IPS-15b (cell line): Measurements from ENCODE around the gene GMDS.

Experiments used
- H3K27me3 ChIP-seq: one replicate; pipeline ENCODE4 v1.6.1; 2013; ENCODE audit warnings: low read length; ENCODE audit not compliant: control insufficient read depth, insufficient read depth
- H3K36me3 ChIP-seq: one replicate; pipeline ENCODE4 v1.6.1; 2013; ENCODE audit warnings: low read length; ENCODE audit not compliant: control insufficient read depth, insufficient read depth
- H3K4me1 ChIP-seq: one replicate; pipeline ENCODE4 v1.6.1; 2013; ENCODE audit warnings: mild to moderate bottlenecking, low read length; ENCODE audit not compliant: control insufficient read depth, insufficient read depth
- H3K4me3 ChIP-seq: one replicate; pipeline ENCODE4 v1.5.1; 2013; ENCODE audit warnings: low read depth, low read length
- H3K9ac ChIP-seq: one replicate; pipeline ENCODE4 v1.6.1; 2013; ENCODE audit warnings: low read depth, mild to moderate bottlenecking, low read length
- H3K9me3 ChIP-seq: one replicate; pipeline ENCODE4 v1.6.1; 2013; ENCODE audit warnings: mild to moderate bottlenecking, low read length; ENCODE audit not compliant: control insufficient read depth, insufficient read depth

The GMDS gene

GRCh38 chr6:1613346-1613687, 632.1 kb downstream of the GMDS start:
- no peak overlapping the region for H3K9ac ChIP-seq
- H3K4me3 ChIP-seq = peak overlapping the region; percentile 35
- H3K27me3 ChIP-seq = peaks cover 85% of the 10 kb centered on the region
- H3K9me3 ChIP-seq = no peaks in the 10 kb centered on the region
- peaks cover 4% of the 10 kb centered on the region for H3K4me1 ChIP-seq
- H3K36me3 ChIP-seq = no peaks in the 10 kb centered on the region

- peaks cover 85% of the 10 kb centered on the region for H3K27me3 ChIP-seq
- H3K9me3 ChIP-seq = no peaks in the 10 kb centered on the region
- no peak overlapping the region for H3K4me3 ChIP-seq
- H3K36me3 ChIP-seq = no peaks in the 10 kb centered on the region
- H3K4me1 ChIP-seq = peaks cover 4% of the 10 kb centered on the region
- no peak overlapping the region for H3K9ac ChIP-seq
These were observed 632.5 kb downstream of the GMDS start for GRCh38 chr6:1612974-1613306.

DNA sequence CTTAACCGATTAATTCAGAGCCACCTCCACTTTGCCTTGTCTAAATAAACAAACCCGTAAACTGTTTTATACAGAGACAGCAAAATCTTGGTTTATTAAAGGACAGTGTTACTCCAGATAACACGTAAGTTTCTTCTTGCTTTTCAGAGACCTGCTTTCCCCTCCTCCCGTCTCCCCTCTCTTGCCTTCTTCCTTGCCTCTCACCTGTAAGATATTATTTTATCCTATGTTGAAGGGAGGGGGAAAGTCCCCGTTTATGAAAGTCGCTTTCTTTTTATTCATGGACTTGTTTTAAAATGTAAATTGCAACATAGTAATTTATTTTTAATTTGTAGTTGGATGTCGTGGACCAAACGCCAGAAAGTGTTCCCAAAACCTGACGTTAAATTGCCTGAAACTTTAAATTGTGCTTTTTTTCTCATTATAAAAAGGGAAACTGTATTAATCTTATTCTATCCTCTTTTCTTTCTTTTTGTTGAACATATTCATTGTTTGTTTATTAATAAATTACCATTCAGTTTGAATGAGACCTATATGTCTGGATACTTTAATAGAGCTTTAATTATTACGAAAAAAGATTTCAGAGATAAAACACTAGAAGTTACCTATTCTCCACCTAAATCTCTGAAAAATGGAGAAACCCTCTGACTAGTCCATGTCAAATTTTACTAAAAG, 633.0 kb downstream of the GMDS start:
- H3K9ac ChIP-seq = no peak overlapping the region
- no peak overlapping the region for H3K4me3 ChIP-seq
- no peaks in the 10 kb centered on the region for H3K9me3 ChIP-seq
- H3K36me3 ChIP-seq = no peaks in the 10 kb centered on the region
- peaks cover 84% of the 10 kb centered on the region for H3K27me3 ChIP-seq
- H3K4me1 ChIP-seq = no peaks in the 10 kb centered on the region

DNA sequence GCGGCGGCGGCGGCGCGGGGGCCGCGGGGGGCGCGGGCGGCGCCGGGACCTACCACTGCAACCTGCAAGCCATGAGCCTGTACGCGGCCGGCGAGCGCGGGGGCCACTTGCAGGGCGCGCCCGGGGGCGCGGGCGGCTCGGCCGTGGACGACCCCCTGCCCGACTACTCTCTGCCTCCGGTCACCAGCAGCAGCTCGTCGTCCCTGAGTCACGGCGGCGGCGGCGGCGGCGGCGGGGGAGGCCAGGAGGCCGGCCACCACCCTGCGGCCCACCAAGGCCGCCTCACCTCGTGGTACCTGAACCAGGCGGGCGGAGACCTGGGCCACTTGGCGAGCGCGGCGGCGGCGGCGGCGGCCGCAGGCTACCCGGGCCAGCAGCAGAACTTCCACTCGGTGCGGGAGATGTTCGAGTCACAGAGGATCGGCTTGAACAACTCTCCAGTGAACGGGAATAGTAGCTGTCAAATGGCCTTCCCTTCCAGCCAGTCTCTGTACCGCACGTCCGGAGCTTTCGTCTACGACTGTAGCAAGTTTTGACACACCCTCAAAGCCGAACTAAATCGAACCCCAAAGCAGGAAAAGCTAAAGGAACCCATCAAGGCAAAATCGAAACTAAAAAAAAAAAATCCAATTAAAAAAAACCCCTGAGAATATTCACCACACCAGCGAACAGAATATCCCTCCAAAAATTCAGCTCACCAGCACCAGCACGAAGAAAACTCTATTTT, 633.7 kb downstream of the GMDS start:
- H3K9me3 ChIP-seq = no peaks in the 10 kb centered on the region
- H3K4me3 ChIP-seq = peak overlapping the region; percentile 1
- H3K4me1 ChIP-seq = peaks cover 4% of the 10 kb centered on the region
- H3K36me3 ChIP-seq = no peaks in the 10 kb centered on the region
- H3K27me3 ChIP-seq = peaks cover 84% of the 10 kb centered on the region
- no peak overlapping the region for H3K9ac ChIP-seq

DNA sequence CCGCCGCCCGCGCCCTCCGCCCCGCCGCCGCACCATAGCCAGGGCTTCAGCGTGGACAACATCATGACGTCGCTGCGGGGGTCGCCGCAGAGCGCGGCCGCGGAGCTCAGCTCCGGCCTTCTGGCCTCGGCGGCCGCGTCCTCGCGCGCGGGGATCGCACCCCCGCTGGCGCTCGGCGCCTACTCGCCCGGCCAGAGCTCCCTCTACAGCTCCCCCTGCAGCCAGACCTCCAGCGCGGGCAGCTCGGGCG, 634.2 kb downstream of the GMDS start:
- Histone ChIP-seq H3K36me3 (no peaks in the 10 kb centered on the region), H3K9me3 (no peaks in the 10 kb centered on the region), H3K4me3 (no peak overlapping the region), H3K9ac (no peak overlapping the region), H3K4me1 (peaks cover 9% of the 10 kb centered on the region), H3K27me3 (peaks cover 84% of the 10 kb centered on the region)

- Histone ChIP-seq H3K36me3 (no peaks in the 10 kb centered on the region), H3K4me3 (peak overlapping the region; percentile 30), H3K9ac (no peak overlapping the region), H3K9me3 (no peaks in the 10 kb centered on the region), H3K4me1 (peaks cover 11% of the 10 kb centered on the region), H3K27me3 (peaks cover 84% of the 10 kb centered on the region)
These were observed 634.7 kb downstream of the GMDS start for GRCh38 chr6:1610497-1611321.

DNA sequence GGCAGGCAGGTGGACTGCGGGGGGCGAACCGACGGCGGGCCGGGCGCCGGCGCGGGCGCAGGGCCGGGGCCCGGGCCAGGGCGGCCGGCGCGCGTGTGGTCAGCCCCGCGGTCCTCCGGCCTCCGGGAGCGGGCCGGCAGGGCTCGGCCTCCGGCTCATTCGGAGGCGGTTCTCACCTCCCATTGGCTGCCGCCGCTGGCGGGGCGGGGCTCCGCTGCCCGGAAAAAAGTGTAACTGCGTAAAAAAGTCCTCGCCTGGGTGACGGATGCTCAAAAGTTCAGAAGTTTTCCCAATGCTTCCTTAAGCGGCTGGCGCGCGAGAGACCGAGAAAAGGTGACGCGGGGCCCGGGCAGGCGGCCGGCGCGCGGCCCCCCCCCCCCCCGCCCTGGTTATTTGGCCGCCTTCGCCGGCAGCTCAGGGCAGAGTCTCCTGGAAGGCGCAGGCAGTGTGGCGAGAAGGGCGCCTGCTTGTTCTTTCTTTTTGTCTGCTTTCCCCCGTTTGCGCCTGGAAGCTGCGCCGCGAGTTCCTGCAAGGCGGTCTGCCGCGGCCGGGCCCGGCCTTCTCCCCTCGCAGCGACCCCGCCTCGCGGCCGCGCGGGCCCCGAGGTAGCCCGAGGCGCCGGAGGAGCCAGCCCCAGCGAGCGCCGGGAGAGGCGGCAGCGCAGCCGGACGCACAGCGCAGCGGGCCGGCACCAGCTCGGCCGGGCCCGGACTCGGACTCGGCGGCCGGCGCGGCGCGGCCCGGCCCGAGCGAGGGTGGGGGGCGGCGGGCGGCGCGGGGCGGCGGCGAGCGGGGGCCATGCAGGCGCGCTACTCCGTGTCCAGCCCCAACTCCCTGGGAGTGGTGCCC, 635.5 kb downstream of the GMDS start, which contains the start of gene FOXC1:
Gene FOXC1 (plus strand): TSS at position 268 of the 849 bp plus-strand sequence. CDS start 531 bp downstream, at position 799.
- Histone ChIP-seq H3K9me3 (no peaks in the 10 kb centered on the region), H3K36me3 (no peaks in the 10 kb centered on the region), H3K27me3 (peaks cover 84% of the 10 kb centered on the region), H3K4me3 (peak within 1 kb of the TSS; percentile 40), H3K9ac (no peak within 1 kb of the TSS), H3K4me1 (peaks cover 11% of the 10 kb centered on the region)

- Histone ChIP-seq H3K4me3 (peak overlapping the region; percentile 40), H3K27me3 (peaks cover 83% of the 10 kb centered on the region), H3K9ac (no peak overlapping the region), H3K9me3 (no peaks in the 10 kb centered on the region), H3K36me3 (no peaks in the 10 kb centered on the region), H3K4me1 (peaks cover 11% of the 10 kb centered on the region)
These were observed 636.3 kb downstream of the GMDS start for GRCh38 chr6:1609041-1609647.

GRCh38 chr6:1608222-1609040, 637.0 kb downstream of the GMDS start:
- H3K9me3 ChIP-seq = no peaks in the 10 kb centered on the region
- H3K4me1 ChIP-seq = peaks cover 11% of the 10 kb centered on the region
- H3K4me3 ChIP-seq = peak overlapping the region; percentile 40
- no peaks in the 10 kb centered on the region for H3K36me3 ChIP-seq
- peaks cover 83% of the 10 kb centered on the region for H3K27me3 ChIP-seq
- H3K9ac ChIP-seq = no peak overlapping the region

GRCh38 chr6:1607516-1608221, 637.7 kb downstream of the GMDS start:
- Histone ChIP-seq H3K36me3 (no peaks in the 10 kb centered on the region), H3K4me1 (peaks cover 11% of the 10 kb centered on the region), H3K27me3 (peaks cover 83% of the 10 kb centered on the region), H3K4me3 (peak overlapping the region; percentile 40), H3K9me3 (no peaks in the 10 kb centered on the region), H3K9ac (no peak overlapping the region)
